Activated T-helper 1 cell treated with anti-CD3 and anti-CD28 coated beads, Interleukin-12 subunit alpha, Interleukin-12 subunit beta, Interleukin-2, Interleukin-4 antibody, amounts not matched to agents 30 ng/mL and 10 ng/mL and 1 ng/mL, durations not matched to agents 14 hours and 24 hours and 36 hours (primary cell): ENCODE data around the gene ADAP2. TPM values are rescaled to one million over a fixed set of nuclear protein-coding genes. Genes with fewer than 3 reads are reported as not detected.
"Not testable (repeated sequence)": the region's sequence is repeated elsewhere in the genome, so short reads cannot be mapped to it uniquely, and the experiment has no call there.

Source experiments
- DNase-seq: peaks from one replicate; pipeline ENCODE4 v3.0.0; 2021; ENCODE audit warnings: low spot score
- H3K27ac Mint-ChIP-seq: one replicate; pipeline ENCODE4 v1.8.0; 2021; ENCODE audit warnings: mild to moderate bottlenecking, mixed read lengths
- H3K27me3 Mint-ChIP-seq: one replicate; pipeline ENCODE4 v1.8.0; 2022; ENCODE audit warnings: mild to moderate bottlenecking, moderate library complexity, mixed read lengths; ENCODE audit not compliant: insufficient read depth
- H3K36me3 Mint-ChIP-seq: one replicate; pipeline ENCODE4 v1.8.0; 2021; ENCODE audit warnings: low read depth, mixed read lengths
- H3K4me1 Mint-ChIP-seq: one replicate; pipeline ENCODE4 v1.8.0; 2021; ENCODE audit warnings: low read depth, mixed read lengths
- H3K4me3 Mint-ChIP-seq: one replicate; pipeline ENCODE4 v1.8.0; 2021; ENCODE audit warnings: mild to moderate bottlenecking, moderate library complexity, mixed read lengths
- H3K9me3 Mint-ChIP-seq: one replicate; pipeline ENCODE4 v1.8.0; 2021; ENCODE audit warnings: mixed read lengths
- intact Hi-C: fragments of 100-400 bp; cut with micrococcal nuclease; formaldehyde crosslinking; loops from one replicate; pipeline ENCODE4 v1.15.1; 2024
- total RNA-seq: library from RNA; stranded (reverse); gene quantifications from 2 replicates; pipeline ENCODE4 v1.2.3, GENCODE V29; 2022

The ADAP2 gene
- total RNA-seq, 1 donor from 2014 or later, result 0.75 TPM

GRCh38 chr17:30920683-30921543, 832 bp upstream of the ADAP2 start:
- intact Hi-C loops, result no loop called here
- DNase-seq, result no peak
- peaks cover 12% of the 10 kb centered on the region for H3K4me1 Mint-ChIP-seq
- H3K9me3 Mint-ChIP-seq, result no peaks in the 10 kb centered on the region
- no peak overlapping the region for H3K27ac Mint-ChIP-seq
- peaks cover 2% of the 10 kb centered on the region for H3K36me3 Mint-ChIP-seq
- H3K27me3 Mint-ChIP-seq, result peaks cover 51% of the 10 kb centered on the region
- peak overlapping the region; percentile 60 for H3K4me3 Mint-ChIP-seq

GRCh38 chr17:30922235-30923030, 688 bp downstream of the ADAP2 start:
- Mint-ChIP-seq H3K4me3 (peak overlapping the region; percentile 52), H3K36me3 (peaks cover 2% of the 10 kb centered on the region), H3K27ac (no peak overlapping the region), H3K4me1 (peaks cover 12% of the 10 kb centered on the region), H3K27me3 (peaks cover 52% of the 10 kb centered on the region), H3K9me3 (no peaks in the 10 kb centered on the region)
- no peak for DNase-seq
- intact Hi-C loops, result no loop called here

GRCh38 chr17:30924341-30924740, 2.6 kb downstream of the ADAP2 start:
- intact Hi-C loops, result no loop called here
- Mint-ChIP-seq H3K27me3 (peaks cover 52% of the 10 kb centered on the region), H3K9me3 (no peaks in the 10 kb centered on the region), H3K4me3 (no peak overlapping the region), H3K36me3 (peaks cover 2% of the 10 kb centered on the region), H3K4me1 (peaks cover 12% of the 10 kb centered on the region), H3K27ac (no peak overlapping the region)
- no peak for DNase-seq

GRCh38 chr17:30926516-30926915, 4.8 kb downstream of the ADAP2 start:
- no peak overlapping the region for H3K27ac Mint-ChIP-seq
- H3K9me3 Mint-ChIP-seq, result no peaks in the 10 kb centered on the region
- H3K4me3 Mint-ChIP-seq, result no peak overlapping the region
- H3K4me1 Mint-ChIP-seq, result peaks cover 7% of the 10 kb centered on the region
- intact Hi-C loops, result no loop called here
- peaks cover 38% of the 10 kb centered on the region for H3K27me3 Mint-ChIP-seq
- no peak for DNase-seq
- no peaks in the 10 kb centered on the region for H3K36me3 Mint-ChIP-seq

GRCh38 chr17:30927756-30928155, 6.0 kb downstream of the ADAP2 start:
- no peak for DNase-seq
- no peaks in the 10 kb centered on the region for H3K36me3 Mint-ChIP-seq
- no peak overlapping the region for H3K4me3 Mint-ChIP-seq
- no peak overlapping the region for H3K27ac Mint-ChIP-seq
- intact Hi-C loops, result no loop called here
- H3K4me1 Mint-ChIP-seq, result peaks cover 3% of the 10 kb centered on the region
- H3K27me3 Mint-ChIP-seq, result peaks cover 32% of the 10 kb centered on the region
- H3K9me3 Mint-ChIP-seq, result no peaks in the 10 kb centered on the region

- intact Hi-C loops, result no loop called here
- H3K36me3 Mint-ChIP-seq, result no peaks in the 10 kb centered on the region
- peaks cover 24% of the 10 kb centered on the region for H3K27me3 Mint-ChIP-seq
- no peak overlapping the region for H3K27ac Mint-ChIP-seq
- no peaks in the 10 kb centered on the region for H3K4me1 Mint-ChIP-seq
- H3K4me3 Mint-ChIP-seq, result no peak overlapping the region
- DNase-seq, result no peak
- no peaks in the 10 kb centered on the region for H3K9me3 Mint-ChIP-seq
Measured at GRCh38 chr17:30928584-30928983, 6.8 kb downstream of the ADAP2 start.

- intact Hi-C loops, result no loop called here
- Mint-ChIP-seq H3K4me3 (no peak overlapping the region), H3K27me3 (peaks cover 18% of the 10 kb centered on the region), H3K4me1 (no peaks in the 10 kb centered on the region), H3K36me3 (no peaks in the 10 kb centered on the region), H3K9me3 (no peaks in the 10 kb centered on the region), H3K27ac (no peak overlapping the region)
- no peak for DNase-seq
Measured at GRCh38 chr17:30929081-30929633, 7.4 kb downstream of the ADAP2 start.

GRCh38 chr17:30929861-30930260, 8.1 kb downstream of the ADAP2 start:
- H3K27ac Mint-ChIP-seq, H3K9me3 Mint-ChIP-seq, intact Hi-C loops, DNase-seq, H3K36me3 Mint-ChIP-seq, H3K4me3 Mint-ChIP-seq, H3K4me1 Mint-ChIP-seq: not testable (repeated sequence)
- peaks cover 12% of the 10 kb centered on the region for H3K27me3 Mint-ChIP-seq

GRCh38 chr17:30930495-30930894, 8.8 kb downstream of the ADAP2 start:
- Mint-ChIP-seq H3K4me1 (no peaks in the 10 kb centered on the region), H3K4me3 (no peak overlapping the region), H3K9me3 (no peaks in the 10 kb centered on the region), H3K36me3 (no peaks in the 10 kb centered on the region), H3K27ac (no peak overlapping the region), H3K27me3 (peaks cover 10% of the 10 kb centered on the region)
- no peak for DNase-seq
- intact Hi-C loops, result no loop called here

- H3K27ac Mint-ChIP-seq, H3K4me1 Mint-ChIP-seq, H3K27me3 Mint-ChIP-seq, H3K9me3 Mint-ChIP-seq, DNase-seq, H3K4me3 Mint-ChIP-seq, H3K36me3 Mint-ChIP-seq, intact Hi-C loops: not testable (repeated sequence)
Measured at GRCh38 chr17:30931582-30931981, 9.8 kb downstream of the ADAP2 start.

GRCh38 chr17:30933966-30934365, 12.2 kb downstream of the ADAP2 start:
- no peak overlapping the region for H3K27ac Mint-ChIP-seq
- no peak overlapping the region for H3K4me3 Mint-ChIP-seq
- DNase-seq, result no peak
- no peaks in the 10 kb centered on the region for H3K27me3 Mint-ChIP-seq
- intact Hi-C loops, result no loop called here
- H3K9me3 Mint-ChIP-seq, result no peaks in the 10 kb centered on the region
- no peaks in the 10 kb centered on the region for H3K36me3 Mint-ChIP-seq
- peaks cover 9% of the 10 kb centered on the region for H3K4me1 Mint-ChIP-seq

- Mint-ChIP-seq H3K27ac (peak overlapping the region; percentile 40), H3K4me3 (no peak overlapping the region), H3K27me3 (peaks cover 2% of the 10 kb centered on the region), H3K4me1 (peaks cover 17% of the 10 kb centered on the region), H3K36me3 (peaks cover 2% of the 10 kb centered on the region), H3K9me3 (no peaks in the 10 kb centered on the region)
- DNase-seq, result no peak
- intact Hi-C loops, result no loop called here
Measured at GRCh38 chr17:30939051-30939689, 17.4 kb downstream of the ADAP2 start.
